Mesendoderm (in vitro differentiated cells): ENCODE results near the gene FAM117B.
"Not testable (repeated sequence)": the region's sequence is repeated elsewhere in the genome, so short reads cannot be mapped to it uniquely, and the experiment has no call there.

ENCODE experiments used
- DNase-seq: peaks from one replicate; pipeline ENCODE4 v3.0.0; 2013
- H2AK5ac ChIP-seq: 2 replicates; pipeline ENCODE4 v1.6.1; 2013; ENCODE audit warnings: low read length, inconsistent platforms
- H2BK120ac ChIP-seq: 2 replicates; pipeline ENCODE4 v1.6.1; 2013; ENCODE audit warnings: low read depth, mild to moderate bottlenecking, low read length, moderate library complexity, mixed read lengths
- H2BK15ac ChIP-seq: replicated peaks from 2 replicates; pipeline ENCODE4 v1.6.1; 2013; ENCODE audit warnings: low read depth, mild to moderate bottlenecking, moderate library complexity
- H2BK5ac ChIP-seq: 2 replicates; pipeline ENCODE4 v1.6.1; 2013; ENCODE audit warnings: low read length, inconsistent platforms
- H3K18ac ChIP-seq: 2 replicates; pipeline ENCODE4 v1.6.1; 2013; ENCODE audit warnings: mild to moderate bottlenecking, low read length, mixed read lengths
- H3K23ac ChIP-seq: one replicate; pipeline ENCODE4 v1.6.1; 2013; ENCODE audit warnings: low read length
- H3K27ac ChIP-seq: 2 replicates; pipeline ENCODE4 v1.5.1; 2013; ENCODE audit warnings: low read depth, mild to moderate bottlenecking, inconsistent platforms, low read length, moderate library complexity
- H3K27me3 ChIP-seq: 2 replicates; pipeline ENCODE4 v1.6.1; 2013; ENCODE audit warnings: low read length, control low read depth, mild to moderate bottlenecking, inconsistent platforms; ENCODE audit not compliant: insufficient read depth, poor library complexity
- H3K36me3 ChIP-seq: 2 replicates; pipeline ENCODE4 v1.6.1; 2013; ENCODE audit warnings: low read length, inconsistent platforms; ENCODE audit not compliant: control insufficient read depth, insufficient read depth
- H3K4ac ChIP-seq: one replicate; pipeline ENCODE4 v1.6.1; 2013; ENCODE audit warnings: low read depth, mild to moderate bottlenecking, low read length, moderate library complexity
- H3K4me1 ChIP-seq: 2 replicates; pipeline ENCODE4 v1.6.1; 2013; ENCODE audit warnings: low read depth, low read length, inconsistent platforms; ENCODE audit not compliant: control insufficient read depth
- H3K4me2 ChIP-seq: 2 replicates; pipeline ENCODE4 v1.6.1; 2013; ENCODE audit warnings: low read length
- H3K4me3 ChIP-seq: 2 replicates; pipeline ENCODE4 v1.5.1; 2013; ENCODE audit warnings: mild to moderate bottlenecking, low read length
- H3K56ac ChIP-seq: one replicate; pipeline ENCODE4 v1.6.1; 2013; ENCODE audit warnings: low read length
- H3K79me1 ChIP-seq: 2 replicates; pipeline ENCODE4 v1.6.1; 2013; ENCODE audit warnings: low read length, inconsistent platforms
- H3K79me2 ChIP-seq: 2 replicates; pipeline ENCODE4 v1.6.1; 2013; ENCODE audit warnings: mild to moderate bottlenecking, low read length; ENCODE audit not compliant: control insufficient read depth, insufficient read depth
- H3K9ac ChIP-seq: 2 replicates; pipeline ENCODE4 v1.6.1; 2013; ENCODE audit warnings: low read length, inconsistent platforms
- H4K5ac ChIP-seq: one replicate; pipeline ENCODE4 v1.6.1; 2013; ENCODE audit warnings: low read length
- H4K8ac ChIP-seq: one replicate; pipeline ENCODE4 v1.6.1; 2013; ENCODE audit warnings: low read depth, mild to moderate bottlenecking, control low read depth, low read length, moderate library complexity
- WGBS: extraction: QIAGEN DNeasy Blood & Tissue Kit; methylation state at CpG from one replicate; pipeline ENCODE4 v1.1.7; 2013; ENCODE audit warnings: low lambda C conversion rate, missing lambda C conversion rate; ENCODE audit not compliant: insufficient coverage; ENCODE audit errors: extremely low coverage; 5-methylcytosine and 5-hydroxymethylcytosine counted together

Gene FAM117B

DNA sequence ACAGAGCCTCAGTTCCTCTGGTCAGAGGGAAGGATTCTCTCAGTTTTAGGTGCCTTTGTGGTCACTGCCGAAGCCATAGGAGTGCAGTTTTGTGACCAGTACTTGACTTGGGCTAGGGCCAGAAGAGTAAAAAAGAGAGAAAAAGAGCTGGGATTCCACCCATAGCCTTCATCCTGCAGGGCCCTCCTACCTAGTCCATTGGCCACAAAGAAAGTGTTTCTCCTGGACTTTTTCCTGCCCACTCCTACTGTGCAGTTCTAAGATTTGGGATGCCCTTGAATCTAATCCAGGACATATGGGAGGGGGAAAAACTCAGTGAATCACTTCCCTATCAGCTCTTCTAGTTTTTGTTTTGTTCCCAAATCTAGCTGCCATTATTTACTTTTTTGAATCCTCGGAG, 26.0 kb downstream of the FAM117B start:
- Histone ChIP-seq H2BK15ac (no peak overlapping the region), H3K23ac (no peak overlapping the region), H3K56ac (no peak overlapping the region), H3K27me3 (no peaks in the 10 kb centered on the region), H3K27ac (no peak overlapping the region), H2BK5ac (no peak overlapping the region), H2BK120ac (no peak overlapping the region), H3K4ac (no peak overlapping the region), H3K4me3 (no peak overlapping the region), H3K4me2 (no peak overlapping the region), H4K8ac (no peak overlapping the region), H3K36me3 (no peaks in the 10 kb centered on the region), H3K79me1 (peaks cover 7% of the 10 kb centered on the region), H3K18ac (no peak overlapping the region), H4K5ac (no peak overlapping the region), H3K9ac (no peak overlapping the region), H2AK5ac (no peak overlapping the region), H3K4me1 (no peaks in the 10 kb centered on the region), H3K79me2 (peaks cover 12% of the 10 kb centered on the region)
- no peak for DNase-seq
- WGBS, result no CpG with 5 or more reads among the region's 2 CpGs

- Histone ChIP-seq H3K23ac (no peak overlapping the region), H3K36me3 (no peaks in the 10 kb centered on the region), H2BK15ac (no peak overlapping the region), H3K79me1 (peaks cover 6% of the 10 kb centered on the region), H3K4me3 (no peak overlapping the region), H3K79me2 (peaks cover 11% of the 10 kb centered on the region), H2AK5ac (no peak overlapping the region), H2BK5ac (no peak overlapping the region), H3K56ac (no peak overlapping the region), H4K5ac (no peak overlapping the region), H2BK120ac (no peak overlapping the region), H4K8ac (no peak overlapping the region), H3K9ac (no peak overlapping the region), H3K27ac (no peak overlapping the region), H3K4me2 (no peak overlapping the region), H3K4ac (no peak overlapping the region), H3K18ac (no peak overlapping the region), H3K4me1 (no peaks in the 10 kb centered on the region), H3K27me3 (no peaks in the 10 kb centered on the region)
- DNase-seq, result no peak
- WGBS, result no CpG with 5 or more reads among the region's 1 CpG
Measured at GRCh38 chr2:202669841-202670240, 35.1 kb downstream of the FAM117B start.

DNA sequence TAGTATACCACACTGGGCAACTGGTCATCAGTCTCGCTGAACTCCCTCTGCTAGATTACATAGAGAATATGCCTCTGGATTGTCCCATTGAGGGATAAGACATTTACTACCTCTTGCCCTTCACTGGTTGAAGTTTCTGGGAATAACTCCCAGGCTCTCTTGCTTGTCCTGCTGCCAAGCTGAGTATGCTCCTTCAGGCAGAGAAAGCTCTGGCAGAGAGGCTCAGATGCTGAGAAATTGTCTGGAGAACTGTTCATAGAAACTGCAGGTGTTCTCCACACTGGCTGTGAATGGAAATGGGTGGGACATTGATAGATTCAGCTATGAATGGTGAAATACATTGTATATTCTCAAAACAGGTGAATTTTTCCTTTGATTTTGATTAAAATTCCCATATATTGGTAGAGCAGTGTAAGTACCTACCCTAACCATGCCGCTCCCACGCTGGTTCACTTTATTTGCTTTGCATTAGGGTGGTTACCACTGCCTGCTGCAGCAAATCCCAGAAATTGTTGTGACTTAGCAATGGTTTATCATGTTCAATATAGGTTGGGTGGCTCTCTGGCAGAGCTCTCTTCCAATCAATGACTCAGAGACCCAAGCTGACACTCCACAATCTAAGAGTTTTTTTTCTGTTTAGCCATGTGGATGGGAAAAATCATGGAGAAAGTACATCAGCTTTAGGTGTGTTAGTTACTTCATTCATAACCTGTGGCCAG, 36.7 kb downstream of the FAM117B start:
- no peak overlapping the region for H2BK5ac ChIP-seq
- H4K5ac ChIP-seq, result no peak overlapping the region
- no peak overlapping the region for H3K18ac ChIP-seq
- H3K4me1 ChIP-seq, result no peaks in the 10 kb centered on the region
- peaks cover 7% of the 10 kb centered on the region for H3K79me1 ChIP-seq
- H3K27me3 ChIP-seq, result no peaks in the 10 kb centered on the region
- H3K79me2 ChIP-seq, result peaks cover 8% of the 10 kb centered on the region
- no peak overlapping the region for H4K8ac ChIP-seq
- H3K23ac ChIP-seq, result no peak overlapping the region
- H2BK120ac ChIP-seq, result no peak overlapping the region
- H3K4me3 ChIP-seq, result no peak overlapping the region
- no peaks in the 10 kb centered on the region for H3K36me3 ChIP-seq
- no peak overlapping the region for H3K56ac ChIP-seq
- no CpG with 5 or more reads among the region's 3 CpGs for WGBS
- H2AK5ac ChIP-seq, result no peak overlapping the region
- H3K4me2 ChIP-seq, result no peak overlapping the region
- H3K4ac ChIP-seq, result no peak overlapping the region
- H3K9ac ChIP-seq, result no peak overlapping the region
- no peak for DNase-seq
- no peak overlapping the region for H2BK15ac ChIP-seq
- no peak overlapping the region for H3K27ac ChIP-seq

DNA sequence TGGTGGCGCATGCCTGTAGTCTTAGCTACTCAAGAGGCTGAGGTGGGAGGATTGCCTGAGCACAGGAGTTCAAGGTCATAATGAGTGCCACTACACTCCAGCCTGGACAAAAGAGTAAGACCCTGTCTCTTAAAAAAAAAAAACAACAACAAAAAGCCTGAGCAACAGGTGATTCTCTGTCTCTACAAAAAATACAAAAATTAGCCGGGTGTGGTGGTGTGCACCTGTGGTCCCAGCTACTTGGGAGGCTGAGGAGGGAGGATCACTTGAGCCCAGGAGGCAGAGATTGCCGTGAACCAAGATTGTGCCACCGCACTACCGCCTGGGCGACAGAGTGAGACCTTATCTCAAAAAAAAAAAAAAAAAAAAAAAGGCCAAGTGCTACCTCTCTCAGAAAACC, 40.3 kb downstream of the FAM117B start:
- not testable (repeated sequence) for H4K5ac ChIP-seq, H3K4me3 ChIP-seq
- whole genome bisulfite sequencing, result no CpG with 5 or more reads among the region's 6 CpGs

GRCh38 chr2:202679980-202680379, 45.2 kb downstream of the FAM117B start:
- Histone ChIP-seq H2AK5ac (no peak overlapping the region), H3K4me2 (no peak overlapping the region), H3K4me1 (no peaks in the 10 kb centered on the region), H3K79me2 (peaks cover 5% of the 10 kb centered on the region), H3K27ac (no peak overlapping the region), H3K18ac (no peak overlapping the region), H3K4me3 (no peak overlapping the region), H2BK15ac (no peak overlapping the region), H4K5ac (no peak overlapping the region), H3K23ac (no peak overlapping the region), H3K56ac (no peak overlapping the region), H3K79me1 (peaks cover 6% of the 10 kb centered on the region), H3K27me3 (no peaks in the 10 kb centered on the region), H3K4ac (no peak overlapping the region), H3K9ac (no peak overlapping the region), H2BK5ac (no peak overlapping the region), H2BK120ac (no peak overlapping the region), H3K36me3 (no peaks in the 10 kb centered on the region), H4K8ac (no peak overlapping the region)
- DNase-seq, result no peak
- no CpG with 5 or more reads among the region's 3 CpGs for WGBS

More for the DNA sequence above, 40.3 kb downstream of the FAM117B start:
- not testable (repeated sequence) for H4K8ac ChIP-seq, H2BK120ac ChIP-seq, H3K4me2 ChIP-seq, H3K27me3 ChIP-seq, H2AK5ac ChIP-seq, H3K9ac ChIP-seq, DNase-seq, H2BK15ac ChIP-seq, H3K4me1 ChIP-seq, H3K36me3 ChIP-seq, H3K79me1 ChIP-seq, H2BK5ac ChIP-seq, H3K23ac ChIP-seq, H3K27ac ChIP-seq, H3K56ac ChIP-seq, H3K4ac ChIP-seq, H3K18ac ChIP-seq
- H3K79me2 ChIP-seq, result peaks cover 12% of the 10 kb centered on the region

DNA sequence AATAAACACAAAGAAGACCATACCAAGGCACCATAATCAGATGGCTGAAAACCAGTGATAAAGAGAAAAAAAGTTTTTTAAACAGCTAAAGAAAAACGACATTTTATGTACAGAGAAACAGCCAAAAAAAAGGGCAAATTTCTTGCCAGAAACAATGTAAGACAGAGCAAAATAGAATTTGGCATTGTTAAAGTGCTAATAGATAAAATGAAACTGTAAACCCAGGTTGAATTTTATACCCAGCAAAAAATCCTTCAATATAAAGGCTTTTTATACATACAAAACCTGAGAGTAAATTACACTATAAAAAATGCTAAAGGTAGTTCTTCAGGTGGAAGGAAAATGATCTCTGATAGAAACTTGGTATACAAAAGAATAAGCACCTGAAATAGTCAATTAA, 45.7 kb downstream of the FAM117B start:
- Histone ChIP-seq H4K8ac (no peak overlapping the region), H2BK120ac (no peak overlapping the region), H3K4ac (no peak overlapping the region), H3K4me3 (no peak overlapping the region), H3K79me1 (peaks cover 6% of the 10 kb centered on the region), H3K9ac (no peak overlapping the region), H3K18ac (no peak overlapping the region), H3K27me3 (no peaks in the 10 kb centered on the region), H3K4me1 (no peaks in the 10 kb centered on the region), H3K27ac (no peak overlapping the region), H3K79me2 (peaks cover 5% of the 10 kb centered on the region), H4K5ac (no peak overlapping the region), H2BK5ac (no peak overlapping the region), H3K36me3 (no peaks in the 10 kb centered on the region), H3K23ac (no peak overlapping the region), H3K56ac (no peak overlapping the region), H2BK15ac (no peak overlapping the region), H2AK5ac (no peak overlapping the region), H3K4me2 (no peak overlapping the region)
- WGBS, result no CpG with 5 or more reads among the region's 1 CpG
- DNase-seq, result no peak
